Body of pancreas (tissue), 4 donors: ENCODE measurements around the gene PLA2G4D.

Source experiments
- POLR2A ChIP-seq, 3 donors: fragments of 450-650 bp; IDR thresholded peaks; one replicate each; pipeline ENCODE4 v1.6.1; 2016; ENCODE audit warnings: antibody characterized with exemption in 3 of 3, mild to moderate bottlenecking in 2 of 3
- TF ChIP-seq, protein P1 (sequence below), 7 experiments: fragments of 450-650 bp in 4 of 7; fragments of 200-600 bp in 3 of 7; sonication (generic) in 3 of 7; IDR thresholded peaks; one replicate each; pipeline ENCODE4 v1.5.1; 2016 to 2019; ENCODE audit warnings: antibody characterized with exemption in 7 of 7

GRCh38 chr15:42089942-42090341 is 4.4 kb downstream of the PLA2G4D start:
- TF ChIP-seq, protein P1, sequence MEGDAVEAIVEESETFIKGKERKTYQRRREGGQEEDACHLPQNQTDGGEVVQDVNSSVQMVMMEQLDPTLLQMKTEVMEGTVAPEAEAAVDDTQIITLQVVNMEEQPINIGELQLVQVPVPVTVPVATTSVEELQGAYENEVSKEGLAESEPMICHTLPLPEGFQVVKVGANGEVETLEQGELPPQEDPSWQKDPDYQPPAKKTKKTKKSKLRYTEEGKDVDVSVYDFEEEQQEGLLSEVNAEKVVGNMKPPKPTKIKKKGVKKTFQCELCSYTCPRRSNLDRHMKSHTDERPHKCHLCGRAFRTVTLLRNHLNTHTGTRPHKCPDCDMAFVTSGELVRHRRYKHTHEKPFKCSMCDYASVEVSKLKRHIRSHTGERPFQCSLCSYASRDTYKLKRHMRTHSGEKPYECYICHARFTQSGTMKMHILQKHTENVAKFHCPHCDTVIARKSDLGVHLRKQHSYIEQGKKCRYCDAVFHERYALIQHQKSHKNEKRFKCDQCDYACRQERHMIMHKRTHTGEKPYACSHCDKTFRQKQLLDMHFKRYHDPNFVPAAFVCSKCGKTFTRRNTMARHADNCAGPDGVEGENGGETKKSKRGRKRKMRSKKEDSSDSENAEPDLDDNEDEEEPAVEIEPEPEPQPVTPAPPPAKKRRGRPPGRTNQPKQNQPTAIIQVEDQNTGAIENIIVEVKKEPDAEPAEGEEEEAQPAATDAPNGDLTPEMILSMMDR (IDR thresholded peaks at IDR 0.05) = no peak
- no peak for TF ChIP-seq POLR2A (IDR thresholded peaks at IDR 0.05)
